Measurements from ENCODE around the gene NRXN3.

Gene NRXN3

GRCh38 chr14:79419571-79420327, 1249.6 kb downstream of the NRXN3 start:
- TF ChIP-seq CTCF (IDR thresholded peaks at IDR 0.05; ENCODE audit: borderline replicate concordance, control extremely low read depth, extremely low read depth, insufficient read depth, missing control alignments): no peak
- no peak for DNase-seq (ENCODE audit: low spot score)
- in situ Hi-C loops (cut with MboI; ENCODE audit: low sequenced_read_pairs, unreplicated experiment): no loop called here

GRCh38 chr14:79420725-79421124, 1250.6 kb downstream of the NRXN3 start:
- DNase-seq (ENCODE audit: low spot score): no peak
- in situ Hi-C loops (cut with MboI; ENCODE audit: low sequenced_read_pairs, unreplicated experiment): no loop called here
- TF ChIP-seq CTCF (IDR thresholded peaks at IDR 0.05; ENCODE audit: borderline replicate concordance, control extremely low read depth, extremely low read depth, insufficient read depth, missing control alignments): no peak

- TF ChIP-seq CTCF (IDR thresholded peaks at IDR 0.05; ENCODE audit: borderline replicate concordance, control extremely low read depth, extremely low read depth, insufficient read depth, missing control alignments): no peak
- in situ Hi-C loops (cut with MboI; ENCODE audit: low sequenced_read_pairs, unreplicated experiment): no loop called here
- DNase-seq (ENCODE audit: low spot score): no peak
Measured at GRCh38 chr14:79421811-79422210, 1251.6 kb downstream of the NRXN3 start.

- in situ Hi-C loops (cut with MboI; ENCODE audit: low sequenced_read_pairs, unreplicated experiment): no loop called here
- no peak for DNase-seq (ENCODE audit: low spot score)
- no peak for TF ChIP-seq CTCF (IDR thresholded peaks at IDR 0.05; ENCODE audit: borderline replicate concordance, control extremely low read depth, extremely low read depth, insufficient read depth, missing control alignments)
Measured at GRCh38 chr14:79424462-79424861, 1254.3 kb downstream of the NRXN3 start.

GRCh38 chr14:79426103-79426755, 1256.1 kb downstream of the NRXN3 start:
- no peak for TF ChIP-seq CTCF (IDR thresholded peaks at IDR 0.05; ENCODE audit: borderline replicate concordance, control extremely low read depth, extremely low read depth, insufficient read depth, missing control alignments)
- DNase-seq (ENCODE audit: low spot score): no peak
- in situ Hi-C loops (cut with MboI; ENCODE audit: low sequenced_read_pairs, unreplicated experiment): no loop called here

GRCh38 chr14:79432640-79433039, 1262.5 kb downstream of the NRXN3 start:
- in situ Hi-C loops (cut with MboI; ENCODE audit: low sequenced_read_pairs, unreplicated experiment): no loop called here
- no peak for TF ChIP-seq CTCF (IDR thresholded peaks at IDR 0.05; ENCODE audit: borderline replicate concordance, control extremely low read depth, extremely low read depth, insufficient read depth, missing control alignments)
- no peak for DNase-seq (ENCODE audit: low spot score)
